Activated T-cell treated with anti-CD3 and anti-CD28 coated beads for 4 hours (primary cell): Measurements from ENCODE around the gene TRIM8.

ENCODE experiments used
- DNase-seq: peaks from one replicate; pipeline ENCODE4 v3.0.0-alpha.2; 2020

The TRIM8 gene

GRCh38 chr10:102616066-102616770 lies 28.1 kb upstream of the TRIM8 start:
- no peak for DNase-seq

- no peak for DNase-seq
Observed at GRCh38 chr10:102617041-102617440, 27.2 kb upstream of the TRIM8 start.

- no peak for DNase-seq
Observed at GRCh38 chr10:102617816-102618215, 26.5 kb upstream of the TRIM8 start.

GRCh38 chr10:102619281-102619981 lies 24.8 kb upstream of the TRIM8 start:
- DNase-seq = no peak

- DNase-seq = no peak
Observed at GRCh38 chr10:102620138-102620590, 24.1 kb upstream of the TRIM8 start.

GRCh38 chr10:102620591-102621442 lies 23.5 kb upstream of the TRIM8 start:
- DNase-seq = no peak

- no peak for DNase-seq
Observed at GRCh38 chr10:102621443-102622325, 22.6 kb upstream of the TRIM8 start.

- no peak for DNase-seq
Observed at GRCh38 chr10:102624094-102624493, 20.2 kb upstream of the TRIM8 start.

- no peak for DNase-seq
Observed at GRCh38 chr10:102624751-102625645, 19.3 kb upstream of the TRIM8 start.

- DNase-seq = no peak
Observed at GRCh38 chr10:102626026-102626685, 18.1 kb upstream of the TRIM8 start.

GRCh38 chr10:102627291-102627735 lies 17.0 kb upstream of the TRIM8 start:
- no peak for DNase-seq

GRCh38 chr10:102627736-102628293 lies 16.5 kb upstream of the TRIM8 start:
- DNase-seq = no peak

- DNase-seq = no peak
Observed at GRCh38 chr10:102628451-102628911, 15.8 kb upstream of the TRIM8 start.

- DNase-seq = no peak
Observed at GRCh38 chr10:102629661-102630614, 14.3 kb upstream of the TRIM8 start.

- DNase-seq = no peak
Observed at GRCh38 chr10:102630663-102631062, 13.6 kb upstream of the TRIM8 start.

- DNase-seq = no peak
Observed at GRCh38 chr10:102631525-102632393, 12.5 kb upstream of the TRIM8 start.

- DNase-seq = no peak
Observed at GRCh38 chr10:102632394-102633111, 11.7 kb upstream of the TRIM8 start.
